Fibroblast of the aortic adventitia (primary cell): Measurements from ENCODE around the gene AAMP. TPM values are rescaled to one million over a fixed set of nuclear protein-coding genes. Genes with fewer than 3 reads are reported as not detected.

Experiments used
- DNase-seq: peaks from one replicate; pipeline ENCODE4 v3.0.0-alpha.2; 2010; ENCODE audit warnings: low read depth
- H3K4me3 ChIP-seq: 2 replicates; pipeline ENCODE4 v1.5.1; 2011; ENCODE audit warnings: low read depth, mild to moderate bottlenecking, control low read depth, low read length, moderate library complexity
- CTCF ChIP-seq: IDR thresholded peaks from 2 replicates; pipeline ENCODE4 v1.5.1; 2011; ENCODE audit warnings: mild to moderate bottlenecking, low read length, control low read depth, inconsistent platforms; ENCODE audit not compliant: insufficient read depth
- total RNA-seq: library from RNA; depleted of rRNA; stranded (reverse); fragments of >200 nt; gene quantifications from 2 replicates; pipeline ENCODE4 v1.2.3, GENCODE V29; 2012; ENCODE audit warnings: low replicate concordance

AAMP gene
- total RNA-seq, 1 donor: 64.4 TPM

GRCh38 chr2:218301176-218301819, 31.4 kb upstream of the AAMP start:
- no peak overlapping the region for H3K4me3 ChIP-seq
- peak; percentile 97 for TF ChIP-seq CTCF
- DNase-seq: peak; percentile 88

GRCh38 chr2:218300141-218300540, 30.2 kb upstream of the AAMP start:
- no peak for DNase-seq
- H3K4me3 ChIP-seq: no peak overlapping the region
- TF ChIP-seq CTCF: no peak

- TF ChIP-seq CTCF: no peak
- H3K4me3 ChIP-seq: no peak overlapping the region
- DNase-seq: no peak
Measured at GRCh38 chr2:218298314-218298875, 28.5 kb upstream of the AAMP start.

- TF ChIP-seq CTCF: no peak
- no peak for DNase-seq
- H3K4me3 ChIP-seq: no peak overlapping the region
Measured at GRCh38 chr2:218296847-218297246, 26.9 kb upstream of the AAMP start.

GRCh38 chr2:218296200-218296599, 26.3 kb upstream of the AAMP start:
- no peak for TF ChIP-seq CTCF
- no peak for DNase-seq
- H3K4me3 ChIP-seq: no peak overlapping the region

GRCh38 chr2:218295029-218295428, 25.1 kb upstream of the AAMP start:
- TF ChIP-seq CTCF: no peak
- DNase-seq: peak; percentile 49
- H3K4me3 ChIP-seq: no peak overlapping the region
